D341Med (cell line): ENCODE measurements around the gene TBCEL.
"Not testable (repeated sequence)": the region's sequence is repeated elsewhere in the genome, so short reads cannot be mapped to it uniquely, and the experiment has no call there.

Experiments
- DNase-seq: peaks from one replicate; pipeline ENCODE4 v3.0.0; 2012; ENCODE audit warnings: low spot score

The TBCEL gene, protein sequence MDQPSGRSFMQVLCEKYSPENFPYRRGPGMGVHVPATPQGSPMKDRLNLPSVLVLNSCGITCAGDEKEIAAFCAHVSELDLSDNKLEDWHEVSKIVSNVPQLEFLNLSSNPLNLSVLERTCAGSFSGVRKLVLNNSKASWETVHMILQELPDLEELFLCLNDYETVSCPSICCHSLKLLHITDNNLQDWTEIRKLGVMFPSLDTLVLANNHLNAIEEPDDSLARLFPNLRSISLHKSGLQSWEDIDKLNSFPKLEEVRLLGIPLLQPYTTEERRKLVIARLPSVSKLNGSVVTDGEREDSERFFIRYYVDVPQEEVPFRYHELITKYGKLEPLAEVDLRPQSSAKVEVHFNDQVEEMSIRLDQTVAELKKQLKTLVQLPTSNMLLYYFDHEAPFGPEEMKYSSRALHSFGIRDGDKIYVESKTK

DNA sequence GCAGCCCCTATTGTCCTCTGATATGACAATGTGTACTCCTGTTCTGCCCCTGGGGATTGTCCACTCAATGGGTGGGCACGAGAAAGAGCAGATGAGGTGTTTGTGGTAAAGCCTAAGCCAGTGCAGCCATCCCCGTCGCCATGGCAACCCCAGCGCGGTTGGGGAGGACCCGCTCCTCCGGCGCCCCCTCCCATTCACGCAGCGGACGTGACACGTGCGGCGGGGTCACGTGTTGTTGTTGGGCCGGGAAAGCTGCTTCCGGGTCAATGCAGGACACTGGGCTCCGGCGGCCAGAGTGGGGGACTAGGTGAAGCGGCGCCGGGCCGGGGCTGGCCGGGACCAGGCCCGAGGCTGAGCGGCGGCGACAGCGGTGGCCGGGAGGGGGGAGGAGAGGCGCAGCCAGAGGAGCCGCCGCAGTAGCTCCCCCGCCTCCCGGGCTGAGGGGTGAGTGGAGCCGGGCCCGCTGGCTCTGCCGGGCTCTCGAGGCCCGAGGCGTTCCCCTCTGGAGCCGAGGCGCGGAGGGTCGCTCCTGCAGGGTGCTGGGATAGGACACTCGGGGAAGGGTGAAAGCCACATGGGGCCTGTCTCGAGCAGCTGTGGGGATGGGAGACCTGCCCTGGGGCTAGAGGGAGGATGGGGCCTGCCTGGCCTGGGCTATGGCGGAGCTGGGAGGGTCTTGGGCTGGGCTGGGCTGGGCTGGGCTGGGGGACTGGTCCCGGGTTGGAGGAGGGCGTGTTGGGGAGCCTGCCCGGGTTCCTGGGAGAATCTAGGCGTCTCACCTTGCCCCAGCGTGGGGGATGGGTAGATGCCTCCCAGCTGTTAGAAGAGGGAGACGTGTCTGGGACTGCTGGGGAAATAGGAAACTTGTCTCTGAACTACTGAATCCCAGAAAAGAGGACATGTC lies at the start of gene TBCEL:
Gene TBCEL (plus strand): TSS at position 255 of the 904 bp plus-strand sequence. CDS start 21,589 bp downstream, outside the sequence.
- DNase-seq = peak; percentile 96

DNA sequence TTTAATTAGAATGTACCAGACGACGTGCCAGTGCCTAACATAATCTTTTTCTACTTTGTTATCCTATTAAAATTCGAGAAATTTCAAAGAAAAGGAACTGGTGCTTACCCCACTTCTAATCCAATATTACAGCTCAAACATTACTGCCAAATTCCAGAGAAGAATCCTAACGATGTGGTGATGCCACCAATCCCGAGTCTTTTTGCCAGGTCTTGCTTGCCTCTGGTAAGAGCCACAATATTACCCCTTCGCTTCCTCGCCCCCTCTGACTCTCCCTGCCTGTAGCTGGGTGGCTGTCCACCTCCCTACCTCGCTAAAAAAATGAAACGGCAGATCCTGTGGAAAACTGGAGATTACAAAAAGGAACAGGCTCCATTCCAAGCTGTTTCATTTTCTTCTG lies 49.4 kb upstream of the TBCEL start:
- DNase-seq = no peak

DNA sequence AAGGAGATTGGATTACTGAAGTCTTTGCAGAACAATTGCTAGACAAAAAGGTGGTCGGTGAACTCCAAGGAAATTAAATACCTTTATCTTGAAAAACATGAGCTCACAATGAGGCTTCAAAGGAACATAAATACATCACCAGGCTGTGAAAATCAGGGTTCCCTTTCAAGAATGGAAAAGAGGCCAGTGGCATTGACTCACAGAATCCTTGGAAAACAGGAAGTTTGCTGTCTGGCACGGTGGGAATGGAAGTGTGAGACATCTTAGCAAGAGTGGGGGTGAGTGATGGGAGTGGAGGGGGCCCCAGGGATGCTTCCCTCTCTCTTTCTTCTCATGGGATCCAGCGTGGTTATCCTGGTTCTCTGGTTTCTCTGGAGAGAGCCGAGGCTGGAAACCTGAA lies 48.9 kb upstream of the TBCEL start:
- DNase-seq = no peak

DNA sequence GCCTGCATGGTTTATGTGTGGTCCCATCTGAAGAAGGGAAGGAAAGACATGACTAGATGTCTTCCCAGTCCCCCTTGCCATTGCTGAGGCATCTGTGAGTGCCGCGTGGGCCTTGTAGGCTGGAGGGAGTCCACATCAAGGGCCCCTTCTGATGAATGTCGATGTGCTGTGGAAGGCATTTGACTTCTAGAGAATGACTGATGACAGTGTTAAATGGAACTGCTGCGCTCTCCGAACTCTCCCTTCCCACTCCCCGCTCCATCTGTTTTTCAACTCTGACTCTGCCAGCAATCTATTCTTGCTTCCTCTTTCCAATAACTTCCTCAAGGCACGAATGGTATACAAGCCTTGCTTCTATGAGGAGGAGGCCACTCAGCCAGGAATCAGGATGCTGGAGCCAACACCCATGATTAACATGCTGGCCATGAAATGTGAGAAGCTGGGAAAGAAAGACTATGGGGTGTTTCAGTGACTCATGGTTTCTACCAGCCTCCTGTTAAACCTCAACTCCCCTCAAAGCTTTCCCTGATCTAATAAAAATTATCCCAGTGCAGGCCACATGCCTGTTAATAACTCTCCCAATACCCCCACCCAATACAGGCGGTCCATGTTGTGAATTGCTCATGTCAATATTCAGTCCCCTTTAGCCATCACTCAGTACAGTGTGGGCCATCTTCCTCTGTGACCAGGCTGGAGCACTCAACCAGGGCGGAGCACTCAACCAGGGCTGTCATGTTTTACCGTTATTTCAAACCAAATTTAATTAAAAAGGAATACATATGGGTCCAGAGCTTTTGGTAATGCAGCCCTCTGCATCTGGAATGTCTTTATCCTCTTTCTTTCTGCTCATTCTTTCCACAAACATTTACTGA lies 46.4 kb upstream of the TBCEL start:
- DNase-seq = no peak

DNA sequence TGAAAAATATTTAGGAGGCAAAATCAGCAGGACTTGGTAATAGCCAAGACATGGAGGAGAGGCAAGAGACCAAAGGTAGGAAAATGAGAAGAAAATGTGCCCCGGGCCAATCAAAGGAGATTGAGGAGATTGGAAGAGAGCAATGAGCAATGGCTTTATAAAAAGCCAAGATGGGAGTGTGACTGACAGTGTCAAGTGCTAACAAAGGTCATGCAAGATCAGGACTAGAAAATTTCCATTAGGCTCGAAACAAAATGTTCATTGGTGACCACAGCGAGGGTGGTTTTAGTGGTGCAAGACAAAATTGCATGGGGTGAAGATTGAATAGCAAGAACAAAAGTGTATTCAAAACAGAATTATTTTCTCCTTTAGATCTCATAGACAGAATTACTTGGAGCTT lies 45.2 kb upstream of the TBCEL start:
- no peak for DNase-seq

DNA sequence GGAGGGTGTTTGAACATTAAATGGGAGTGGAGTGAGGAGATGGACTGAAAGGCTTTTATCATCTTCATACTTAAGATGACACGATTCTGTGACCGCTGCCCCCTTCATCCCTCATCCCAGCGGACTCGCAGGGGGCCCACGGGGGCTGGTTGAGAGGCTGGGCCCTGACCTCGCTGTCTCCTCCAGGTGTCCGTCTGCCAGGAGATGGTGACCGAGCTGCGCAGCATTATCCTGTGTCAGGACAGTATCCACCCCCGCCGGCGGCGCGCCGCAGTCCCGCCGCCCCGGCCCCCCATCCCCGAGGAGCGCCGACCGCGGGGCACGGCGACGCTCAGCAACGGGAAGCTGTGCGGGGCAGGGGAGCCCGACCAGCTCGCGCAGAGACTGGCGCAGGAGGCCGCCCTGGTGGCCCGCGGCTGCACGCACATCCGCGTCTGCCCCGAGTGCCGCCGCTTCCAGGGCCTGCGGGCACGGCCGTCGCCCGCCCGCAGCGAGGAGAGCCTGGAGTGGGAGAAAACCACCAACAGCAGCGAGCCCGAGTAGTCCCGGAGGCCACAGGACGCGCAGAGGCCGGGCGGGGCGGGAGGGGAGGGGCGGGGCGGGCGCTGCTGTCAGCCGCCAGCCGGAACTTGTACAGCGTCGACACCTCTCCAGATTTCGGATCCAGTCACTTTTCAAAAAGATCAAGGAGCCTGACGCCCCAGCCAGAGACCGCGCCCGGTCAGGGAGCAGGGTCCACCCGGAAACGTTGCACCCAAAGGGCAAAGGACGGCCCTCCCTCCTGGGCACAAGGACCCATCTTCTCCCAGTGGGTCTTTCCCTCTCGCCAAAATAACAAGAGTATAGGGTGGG lies 38.0 kb upstream of the TBCEL start:
- DNase-seq = peak; percentile 52

DNA sequence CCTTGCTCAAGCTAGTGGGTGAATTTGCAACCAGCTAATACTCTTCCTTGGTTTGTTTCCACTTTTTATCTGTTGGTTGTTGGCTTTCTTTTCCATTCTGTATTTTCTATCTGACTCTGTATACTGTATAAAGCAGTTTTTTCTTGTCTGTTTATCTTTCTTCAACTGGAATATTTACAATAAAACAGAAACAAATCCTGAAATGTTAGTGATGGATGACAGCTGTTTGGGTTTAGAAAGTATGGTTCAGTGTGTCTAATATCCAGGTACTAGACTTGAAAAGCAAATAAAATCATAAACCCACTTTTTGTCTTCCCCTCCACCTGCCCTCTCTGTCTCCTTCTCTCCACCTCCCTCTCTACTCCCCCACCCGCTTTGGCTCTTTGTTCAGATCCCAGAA lies 35.3 kb upstream of the TBCEL start:
- no peak for DNase-seq

DNA sequence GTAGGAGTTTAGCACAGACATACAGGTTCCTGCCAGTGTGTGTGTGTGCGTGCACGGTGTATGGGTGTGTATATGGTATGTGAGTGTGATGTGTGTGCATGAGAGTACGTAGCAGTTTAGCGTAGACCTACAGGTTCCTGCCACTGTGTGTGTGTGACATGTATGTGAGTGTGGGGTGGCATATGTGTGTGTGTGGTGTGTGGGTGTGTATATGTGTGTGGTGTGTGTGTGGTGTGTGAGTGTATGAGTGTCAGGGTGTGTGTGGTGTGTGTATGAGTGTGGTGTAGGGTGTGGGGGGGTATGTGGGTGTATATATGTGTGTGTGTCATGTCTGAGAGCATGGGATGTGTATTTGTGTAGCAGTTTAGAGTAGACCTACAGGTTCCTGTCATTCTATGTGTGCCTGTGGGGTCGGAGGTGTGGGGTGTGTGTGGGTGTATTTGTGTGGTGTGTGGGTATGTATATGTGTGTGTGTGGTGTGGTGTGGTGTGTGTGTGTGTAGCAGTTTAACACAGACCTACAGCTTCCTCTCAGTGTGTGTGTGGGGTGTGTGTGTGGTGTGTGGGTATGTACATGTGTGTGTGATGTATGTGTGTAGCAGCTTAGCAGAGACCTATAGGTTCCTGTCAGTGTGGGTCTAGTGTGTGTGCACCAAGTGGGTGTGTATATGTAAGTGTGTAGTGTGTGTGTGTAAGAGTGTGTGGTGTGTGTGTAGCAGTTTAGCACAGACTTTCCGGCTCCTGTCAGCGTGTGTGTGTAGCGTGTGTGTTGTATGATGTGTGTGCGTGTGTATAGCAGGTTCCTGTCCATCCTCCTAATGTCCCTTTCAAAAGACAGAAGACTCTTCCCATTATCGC lies 31.8 kb upstream of the TBCEL start:
- DNase-seq = no peak

DNA sequence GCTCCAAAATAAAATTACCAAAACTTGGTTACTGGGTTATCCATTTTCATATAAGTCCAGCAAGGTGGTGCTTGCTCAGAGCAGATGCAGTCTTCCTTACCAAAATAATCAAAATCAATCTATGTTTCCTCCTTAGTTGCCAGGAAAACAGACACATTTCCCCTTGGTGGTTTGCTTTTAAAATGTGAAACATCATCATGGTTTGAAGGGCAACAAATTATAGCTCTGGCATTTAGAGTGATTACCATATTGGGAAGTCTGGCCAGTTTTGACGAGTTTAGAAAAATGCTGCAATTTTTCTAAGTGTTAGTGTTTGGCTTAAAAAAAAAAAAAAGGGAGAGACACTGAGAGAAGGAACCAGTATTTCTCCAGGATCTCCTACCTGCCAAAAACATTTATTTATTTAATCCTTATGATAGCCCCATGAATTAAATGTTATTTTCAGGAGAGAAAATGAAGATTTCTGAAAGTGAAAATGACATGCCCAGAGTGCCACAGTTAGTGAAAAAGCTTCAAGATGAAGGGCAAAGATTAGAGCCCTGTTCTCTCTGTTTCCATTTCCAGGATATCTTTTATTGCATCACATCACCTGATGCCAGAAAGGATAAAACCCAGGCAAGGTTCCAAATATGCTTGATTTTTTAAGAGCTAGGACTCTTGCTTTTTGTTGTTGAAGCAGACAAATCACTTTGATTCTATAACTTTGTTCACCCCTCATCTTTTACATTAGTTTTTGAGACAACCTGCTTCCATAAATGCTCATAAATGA lies 29.6 kb upstream of the TBCEL start:
- no peak for DNase-seq

DNA sequence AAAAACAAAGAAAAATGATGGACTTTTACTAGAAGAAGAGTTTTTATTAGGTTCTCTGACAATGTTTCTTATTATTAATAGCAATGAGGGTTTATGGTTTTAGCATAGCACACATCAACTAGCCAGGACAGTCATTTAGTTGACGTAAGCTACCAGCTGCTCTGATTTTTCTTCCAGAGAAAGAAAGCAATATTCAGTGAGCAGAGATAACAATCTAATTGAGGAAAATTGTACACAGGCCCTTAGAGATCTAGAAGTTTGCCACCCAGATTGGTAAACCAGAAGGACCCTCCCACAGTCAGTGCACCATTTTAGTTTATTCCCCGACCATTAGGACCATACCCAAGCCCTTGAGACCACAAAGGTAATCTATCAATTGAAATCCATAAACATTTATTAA lies 28.7 kb upstream of the TBCEL start:
- no peak for DNase-seq

DNA sequence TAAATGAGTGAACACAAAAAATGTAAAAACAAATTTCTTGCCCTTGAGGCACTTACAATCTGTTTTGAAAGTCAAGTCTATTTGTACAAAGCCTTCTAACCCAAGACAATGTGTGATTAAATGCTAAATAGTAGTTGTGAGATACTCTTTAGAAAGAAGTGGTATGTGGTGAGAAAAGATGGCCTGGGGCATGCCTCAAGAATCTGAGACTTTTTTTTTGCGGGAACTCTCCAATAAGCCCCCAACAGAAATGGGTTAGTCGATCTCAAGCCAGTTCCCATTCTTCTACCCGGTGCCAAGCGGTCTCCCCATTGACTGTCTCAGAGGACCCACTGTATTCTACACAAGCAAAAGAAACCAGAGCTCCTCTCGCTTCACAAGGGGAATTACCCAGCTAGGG lies 26.9 kb upstream of the TBCEL start:
- no peak for DNase-seq

DNA sequence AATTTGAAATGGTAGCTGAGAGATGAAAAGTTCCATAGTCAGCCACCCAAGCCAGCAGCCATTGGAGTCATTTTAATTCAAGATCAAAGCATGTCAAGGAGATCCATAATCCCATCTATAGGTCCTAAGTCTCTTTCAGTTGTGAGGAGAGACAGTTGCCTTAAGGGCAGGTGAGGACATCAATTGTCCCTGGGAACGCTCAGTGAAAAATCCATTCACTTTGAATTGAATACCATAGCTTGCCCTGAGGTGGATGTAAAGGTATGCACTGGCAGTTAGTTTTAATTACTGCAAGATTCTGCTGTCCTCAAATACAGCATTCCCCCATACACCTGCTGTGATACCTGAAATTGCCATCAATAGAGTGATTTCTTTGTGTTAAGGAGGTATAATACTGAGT lies 25.3 kb upstream of the TBCEL start:
- no peak for DNase-seq

DNA sequence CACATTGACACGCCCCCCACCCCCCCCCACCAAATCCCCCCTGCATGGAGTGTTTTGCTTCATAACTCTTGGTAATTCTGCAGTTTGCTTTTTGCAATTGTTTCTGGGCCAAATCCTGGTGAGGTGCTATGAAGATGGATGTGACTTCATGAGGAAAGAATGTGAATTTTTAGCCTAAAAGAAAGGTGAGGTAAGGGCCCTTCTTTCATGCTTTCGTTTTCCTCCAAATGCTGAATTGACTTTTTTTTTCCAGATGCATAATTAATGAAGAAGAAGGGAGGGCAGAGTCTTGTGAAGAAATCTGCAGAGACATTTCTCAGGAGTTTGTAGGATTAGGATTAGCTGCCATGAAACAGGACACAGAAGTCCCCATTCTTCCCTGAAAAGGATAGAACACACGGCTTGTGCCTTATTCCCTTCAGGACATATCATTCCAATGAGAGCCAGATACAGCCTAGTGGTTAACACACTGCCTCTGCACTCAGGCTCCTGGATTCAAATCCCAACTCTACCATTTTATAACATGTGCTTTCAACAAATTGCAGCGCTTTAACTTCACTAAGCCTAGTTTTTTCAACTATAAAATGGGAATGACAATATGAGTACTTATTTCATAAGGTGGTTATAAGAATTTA lies 19.6 kb upstream of the TBCEL start:
- DNase-seq = no peak

DNA sequence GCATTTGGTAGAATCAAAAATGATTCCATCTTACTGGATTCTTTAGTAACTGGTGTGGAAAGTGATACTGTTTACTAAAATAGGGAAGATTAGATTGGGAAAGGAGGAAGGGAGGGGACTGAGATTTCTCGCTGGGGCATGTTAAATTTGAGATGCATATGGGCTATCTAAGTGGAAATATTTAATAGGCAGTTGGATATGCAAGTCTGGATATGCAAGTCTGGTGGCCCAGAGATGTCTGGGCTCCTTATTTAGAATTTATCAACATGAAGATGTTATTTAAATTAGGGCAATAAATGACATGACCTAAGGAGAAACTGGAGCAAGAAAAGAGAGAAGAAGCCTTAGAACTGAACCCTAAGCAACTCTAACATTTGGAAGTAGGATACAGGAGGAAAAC lies 17.0 kb upstream of the TBCEL start:
- DNase-seq = no peak

DNA sequence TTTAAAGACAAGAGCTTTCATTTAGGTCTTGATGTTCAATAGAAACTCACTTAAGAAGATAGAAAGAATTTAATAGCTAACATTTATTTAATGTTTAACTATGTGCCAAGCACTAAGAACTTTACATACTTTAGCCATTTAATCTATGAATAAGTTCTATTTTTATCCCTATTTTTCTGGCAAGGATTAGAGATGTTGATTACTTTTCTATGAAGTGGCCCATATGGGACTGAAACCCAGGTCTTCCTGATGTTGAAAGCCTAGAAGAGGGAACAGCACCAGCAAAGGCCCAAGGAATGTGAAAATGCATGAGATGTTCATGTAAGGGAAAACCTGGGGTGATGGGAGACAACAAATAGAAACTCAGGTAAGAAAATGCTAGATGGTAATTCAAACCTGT lies 15.4 kb upstream of the TBCEL start:
- DNase-seq = no peak

DNA sequence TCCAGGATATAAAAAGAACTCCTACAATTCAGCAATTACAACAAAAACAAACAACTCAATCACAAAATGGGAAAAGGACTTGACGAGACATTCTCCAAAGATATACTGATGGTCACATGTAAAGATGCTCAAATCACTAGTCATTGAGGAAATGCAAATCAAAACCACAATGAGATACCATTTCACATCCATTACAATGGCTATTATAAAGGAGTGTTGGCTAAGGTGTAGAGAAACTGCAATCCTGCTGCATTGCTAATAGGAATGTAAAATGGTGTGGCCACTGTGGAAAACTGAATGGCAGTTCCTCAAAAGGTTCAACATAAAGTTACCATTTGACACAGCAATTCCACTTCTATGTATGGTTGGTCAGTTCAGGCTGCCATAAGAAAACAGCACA lies 11.8 kb upstream of the TBCEL start:
- no peak for DNase-seq

DNA sequence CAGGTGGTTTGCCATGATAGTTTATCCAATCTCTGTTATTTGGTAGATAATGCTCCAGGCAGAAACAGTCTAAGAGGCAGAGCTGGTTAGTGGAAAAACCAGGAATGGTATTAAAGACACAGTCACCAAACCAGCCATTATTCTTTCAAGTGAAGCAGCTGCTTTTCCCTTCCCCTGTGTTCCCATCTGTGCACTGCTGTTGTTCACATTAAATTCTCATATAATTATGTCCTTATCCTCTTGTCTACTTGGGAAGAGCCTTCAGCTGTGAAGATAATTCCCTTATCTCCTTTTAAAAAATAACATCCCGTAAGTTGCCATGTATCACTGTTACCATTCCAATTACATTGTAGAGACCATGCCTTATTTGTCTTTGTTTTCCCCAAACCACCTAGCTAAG lies 5.2 kb upstream of the TBCEL start:
- DNase-seq = peak; percentile 53

DNA sequence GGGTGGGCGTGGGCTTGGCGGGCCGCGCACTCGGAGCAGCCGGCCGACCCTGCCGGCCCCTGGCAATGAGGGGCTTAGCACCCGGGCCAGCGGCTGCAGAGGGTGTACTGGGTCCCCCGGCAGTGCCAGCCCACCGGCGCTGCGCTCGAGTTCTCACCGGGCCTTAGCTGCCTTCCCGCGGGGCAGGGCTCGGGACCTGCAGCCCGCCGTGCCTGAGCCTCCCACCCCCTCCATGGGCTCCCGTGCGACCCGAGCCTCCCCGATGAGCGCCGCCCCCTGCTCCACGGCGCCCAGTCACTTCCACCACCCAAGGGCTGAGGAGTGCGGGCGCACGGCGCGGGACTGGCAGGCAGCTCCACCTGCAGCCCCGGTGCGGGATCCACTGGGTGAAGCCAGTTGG lies 2.2 kb upstream of the TBCEL start:
- not testable (repeated sequence) for DNase-seq

DNA sequence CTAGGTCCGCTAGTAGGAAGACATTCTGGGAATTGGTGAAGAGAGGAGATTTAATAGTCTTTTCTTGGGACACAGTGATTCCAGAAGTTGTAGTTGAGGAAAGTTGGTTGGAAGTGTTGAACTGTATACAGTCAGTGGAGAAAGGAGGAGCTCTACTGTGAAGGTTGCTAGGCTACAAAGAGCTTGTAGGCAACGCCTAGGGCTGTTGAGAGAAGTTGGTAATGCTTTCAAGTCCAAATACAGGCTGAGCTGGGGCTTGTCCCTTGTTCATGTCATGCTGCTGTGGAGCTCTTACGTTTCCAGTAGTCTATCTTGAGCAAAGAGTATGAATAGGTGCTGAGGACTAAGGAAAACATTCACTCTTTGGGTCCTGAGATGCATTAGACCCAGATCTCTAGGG lies 1.1 kb downstream of the TBCEL start:
- no peak for DNase-seq
